HG02588 (cell line): Measurements from ENCODE around the gene B9D1.

Experiments used
- ATAC-seq: cut with Tn5 transposase; IDR thresholded peaks from one replicate; pipeline ENCODE4 v1.9.1; 2021; ENCODE audit warnings: mild to moderate bottlenecking, moderate library complexity; ENCODE audit not compliant: unreplicated experiment

B9D1 gene

GRCh38 chr17:19388791-19389785 lies 26.6 kb upstream of the B9D1 start:
- no peak for ATAC-seq

GRCh38 chr17:19387921-19388521 lies 25.5 kb upstream of the B9D1 start:
- ATAC-seq, result no peak

GRCh38 chr17:19386974-19387920 lies 24.7 kb upstream of the B9D1 start, which contains the start of gene MFAP4:
TSS of gene MFAP4 (minus strand) at chr17:19387190. CDS start at chr17:19387155, 35 bp downstream.
- no peak for ATAC-seq

GRCh38 chr17:19386051-19386929 lies 23.8 kb upstream of the B9D1 start:
- ATAC-seq, result no peak

GRCh38 chr17:19385521-19385983 lies 23.0 kb upstream of the B9D1 start:
- ATAC-seq, result no peak

GRCh38 chr17:19384723-19385391 lies 22.3 kb upstream of the B9D1 start:
- ATAC-seq, result no peak

GRCh38 chr17:19383681-19384470 lies 21.4 kb upstream of the B9D1 start:
- ATAC-seq, result no peak

- ATAC-seq, result no peak
Measured at GRCh38 chr17:19382531-19383444, 20.3 kb upstream of the B9D1 start.

GRCh38 chr17:19381741-19382444 lies 19.4 kb upstream of the B9D1 start:
- ATAC-seq, result no peak

GRCh38 chr17:19381361-19381740 lies 18.8 kb upstream of the B9D1 start:
- ATAC-seq, result no peak

GRCh38 chr17:19380481-19381301 lies 18.2 kb upstream of the B9D1 start:
- no peak for ATAC-seq

- ATAC-seq, result no peak
Measured at GRCh38 chr17:19379361-19380065, 17.0 kb upstream of the B9D1 start.

- ATAC-seq, result peak; percentile 13
Measured at GRCh38 chr17:19378416-19379360, 16.2 kb upstream of the B9D1 start, which contains the start of gene MAPK7. TSS of gene MAPK7 (plus strand) at chr17:19378498. CDS start at chr17:19378901, 403 bp downstream.
